ENCODE results near the gene PPARG.

DNA sequence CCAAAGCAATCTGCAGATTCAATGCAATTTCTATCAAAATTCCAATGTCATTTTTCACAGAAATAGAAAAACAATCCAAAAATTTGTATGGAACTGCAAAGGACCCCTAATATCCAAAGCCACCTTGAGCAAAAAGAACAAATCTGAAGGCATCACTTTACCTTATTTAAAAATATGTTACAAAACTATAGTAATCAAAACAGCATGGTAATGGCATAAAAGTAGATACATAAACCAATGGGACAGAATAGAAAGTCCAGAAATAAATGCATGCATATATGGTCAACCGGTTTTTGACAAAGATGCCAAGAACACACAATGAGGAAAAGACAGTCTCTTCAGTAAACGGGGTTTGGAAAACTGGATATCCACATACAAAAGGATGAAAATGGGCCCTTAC lies 39.4 kb upstream of the PPARG start:
- TF ChIP-seq, protein P1, sequence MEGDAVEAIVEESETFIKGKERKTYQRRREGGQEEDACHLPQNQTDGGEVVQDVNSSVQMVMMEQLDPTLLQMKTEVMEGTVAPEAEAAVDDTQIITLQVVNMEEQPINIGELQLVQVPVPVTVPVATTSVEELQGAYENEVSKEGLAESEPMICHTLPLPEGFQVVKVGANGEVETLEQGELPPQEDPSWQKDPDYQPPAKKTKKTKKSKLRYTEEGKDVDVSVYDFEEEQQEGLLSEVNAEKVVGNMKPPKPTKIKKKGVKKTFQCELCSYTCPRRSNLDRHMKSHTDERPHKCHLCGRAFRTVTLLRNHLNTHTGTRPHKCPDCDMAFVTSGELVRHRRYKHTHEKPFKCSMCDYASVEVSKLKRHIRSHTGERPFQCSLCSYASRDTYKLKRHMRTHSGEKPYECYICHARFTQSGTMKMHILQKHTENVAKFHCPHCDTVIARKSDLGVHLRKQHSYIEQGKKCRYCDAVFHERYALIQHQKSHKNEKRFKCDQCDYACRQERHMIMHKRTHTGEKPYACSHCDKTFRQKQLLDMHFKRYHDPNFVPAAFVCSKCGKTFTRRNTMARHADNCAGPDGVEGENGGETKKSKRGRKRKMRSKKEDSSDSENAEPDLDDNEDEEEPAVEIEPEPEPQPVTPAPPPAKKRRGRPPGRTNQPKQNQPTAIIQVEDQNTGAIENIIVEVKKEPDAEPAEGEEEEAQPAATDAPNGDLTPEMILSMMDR (IDR thresholded peaks at IDR 0.05), result no peak
- TF ChIP-seq POLR2A (IDR thresholded peaks at IDR 0.05), result no peak
- no peak for TF ChIP-seq EP300 (IDR thresholded peaks at IDR 0.05)
